H1 (cell line): ENCODE measurements around the gene FAM240A. TPM values are rescaled to one million over a fixed set of nuclear protein-coding genes. Genes with fewer than 3 reads are reported as not detected.

Source experiments
- CTCF ChIA-PET: fragments of 300-600 bp; sonication (Branson Sonifier 250); formaldehyde crosslinking; loops from one replicate; lab custom pipeline; 2021; ENCODE audit not compliant: partially characterized antibody; lab: Charles Lee
- POLR2A ChIA-PET: fragments of 300-600 bp; sonication (Branson Sonifier 250); formaldehyde crosslinking; loops from one replicate; lab custom pipeline; 2021; ENCODE audit warnings: inconsistent platforms; ENCODE audit not compliant: partially characterized antibody; lab: Charles Lee
- DNase-seq, 2 experiments: peaks; one replicate each; pipeline versions ENCODE4 v3.0.0 to v3.0.0-alpha.2; 2010 to 2022; ENCODE audit warnings: low spot score in 2 of 2, low read depth in 1 of 2, mixed read lengths in 1 of 2
- FAIRE-seq: peaks from 2 replicates; lab custom pipeline; 2011; peaks lifted over from hg19 to GRCh38; lab: Jason Lieb, UNC
- H2AFZ ChIP-seq: 2 replicates; pipeline ENCODE4 v1.8.1; 2012; ENCODE audit warnings: low read length, inconsistent platforms
- H2AK5ac ChIP-seq: 2 replicates; pipeline ENCODE4 v1.6.1; 2013; ENCODE audit warnings: low read depth, low read length
- H2BK120ac ChIP-seq: replicated peaks from 2 replicates; pipeline ENCODE3; 2013; ENCODE audit warnings: low read depth, low read length, inconsistent platforms
- H2BK12ac ChIP-seq: 2 replicates; pipeline ENCODE4 v1.6.1; 2013; ENCODE audit warnings: low read depth, low read length
- H2BK15ac ChIP-seq: 2 replicates; pipeline ENCODE4 v1.6.1; 2013; ENCODE audit warnings: low read length
- H2BK20ac ChIP-seq: 2 replicates; pipeline ENCODE4 v1.6.1; 2013; ENCODE audit warnings: low read length
- H2BK5ac ChIP-seq: 2 replicates; pipeline ENCODE4 v1.6.1; 2013; ENCODE audit warnings: low read depth, low read length
- H3K14ac ChIP-seq: 2 replicates; pipeline ENCODE4 v1.6.1; 2013; ENCODE audit warnings: inconsistent platforms; ENCODE audit not compliant: insufficient read length
- H3K18ac ChIP-seq: 2 replicates; pipeline ENCODE4 v1.6.1; 2013; ENCODE audit warnings: low read length; ENCODE audit errors: extremely low read depth
- H3K23ac ChIP-seq: 2 replicates; pipeline ENCODE4 v1.6.1; 2013; ENCODE audit warnings: inconsistent platforms; ENCODE audit not compliant: insufficient read length
- H3K23me2 ChIP-seq: 2 replicates; pipeline ENCODE4 v1.6.1; 2013; ENCODE audit warnings: low read depth, low read length
- H3K27ac ChIP-seq: 2 replicates; pipeline ENCODE4 v1.6.1; 2011; ENCODE audit warnings: low read depth, low read length, inconsistent platforms
- H3K27me3 ChIP-seq, 4 experiments: replicated peaks in 1 of 4; 1 replicate in 1 of 4; 2 replicates in 3 of 4; pipeline versions ENCODE4 v1.6.1 to v1.8.1; 2011 to 2013; ENCODE audit warnings: low read length in 3 of 4, mild to moderate bottlenecking in 3 of 4, inconsistent platforms in 2 of 4, mixed read lengths in 2 of 4, moderate library complexity in 1 of 4; ENCODE audit not compliant: control insufficient read depth in 3 of 4, insufficient read depth in 3 of 4; ENCODE audit errors: extremely low read depth in 1 of 4
- H3K36me3 ChIP-seq, 4 experiments: 2 replicates each; pipeline versions ENCODE4 v1.6.1 to v1.8.1; 2011 to 2013; ENCODE audit warnings: mild to moderate bottlenecking in 4 of 4, low read length in 3 of 4, moderate library complexity in 2 of 4, control low read depth in 1 of 4, inconsistent platforms in 1 of 4; ENCODE audit not compliant: insufficient read depth in 4 of 4, control insufficient read depth in 2 of 4
- H3K4ac ChIP-seq: replicated peaks from 2 replicates; pipeline ENCODE3; 2013; ENCODE audit warnings: low read length, low read depth, mixed read lengths, inconsistent platforms; ENCODE audit not compliant: insufficient read length
- H3K4me1 ChIP-seq, 4 experiments: replicated peaks in 1 of 4; 1 replicate in 1 of 4; 2 replicates in 3 of 4; pipeline versions ENCODE4 v1.6.1 to v1.8.1; 2011 to 2013; ENCODE audit warnings: low read length in 3 of 4, inconsistent platforms in 2 of 4, mixed read lengths in 1 of 4; ENCODE audit not compliant: insufficient read depth in 4 of 4, control insufficient read depth in 3 of 4
- H3K4me2 ChIP-seq, 2 experiments: 2 replicates each; pipeline versions ENCODE4 v1.6.1 to v1.8.1; 2011 to 2013; ENCODE audit warnings: low read depth in 2 of 2, low read length in 2 of 2, control low read depth in 1 of 2, inconsistent platforms in 1 of 2, mild to moderate bottlenecking in 1 of 2; ENCODE audit not compliant: insufficient read depth in 1 of 2
- H3K4me3 ChIP-seq, 4 experiments: fragments of 200-600, 300-600 bp in 1 of 4; sonication (generic), shearing (Covaris generic), sonication (Bioruptor Twin) in 1 of 4; 2 replicates each; pipeline versions ENCODE4 v1.5.1 to v1.8.1; 2011 to 2016; ENCODE audit warnings: low read length in 4 of 4, low read depth in 3 of 4, control low read depth in 2 of 4, inconsistent platforms in 2 of 4, mild to moderate bottlenecking in 2 of 4, mixed read lengths in 1 of 4, moderate library complexity in 1 of 4; ENCODE audit not compliant: insufficient read depth in 2 of 4; ENCODE audit errors: extremely low read depth in 1 of 4
- H3K56ac ChIP-seq: replicated peaks from 2 replicates; pipeline ENCODE3; 2013; ENCODE audit warnings: low read depth, mild to moderate bottlenecking, mixed read lengths, low read length, inconsistent platforms; ENCODE audit not compliant: insufficient read length
- H3K79me1 ChIP-seq: 2 replicates; pipeline ENCODE4 v1.6.1; 2013; ENCODE audit warnings: low read depth, low read length, control low read depth
- H3K79me2 ChIP-seq, 2 experiments: 2 replicates each; pipeline versions ENCODE4 v1.6.1 to v1.8.1; 2012 to 2013; ENCODE audit warnings: low read length in 2 of 2, mild to moderate bottlenecking in 2 of 2, inconsistent platforms in 1 of 2; ENCODE audit not compliant: insufficient read depth in 2 of 2, control insufficient read depth in 1 of 2
- H3K9ac ChIP-seq, 4 experiments: replicated peaks in 1 of 4; 1 replicate in 1 of 4; 2 replicates in 3 of 4; pipeline versions ENCODE4 v1.6.1 to v1.8.1; 2011 to 2013; ENCODE audit warnings: low read depth in 3 of 4, low read length in 3 of 4, control low read depth in 2 of 4, mild to moderate bottlenecking in 2 of 4, moderate library complexity in 2 of 4, inconsistent platforms in 1 of 4; ENCODE audit errors: extremely low read depth in 1 of 4
- H3K9me3 ChIP-seq, 2 experiments: 2 replicates each; pipeline versions ENCODE4 v1.6.1 to v1.8.1; 2012 to 2013; ENCODE audit warnings: mild to moderate bottlenecking in 2 of 2, moderate library complexity in 2 of 2, control low read depth in 1 of 2, inconsistent platforms in 1 of 2, low read depth in 1 of 2, low read length in 1 of 2, mixed read lengths in 1 of 2; ENCODE audit not compliant: insufficient read depth in 2 of 2
- H4K20me1 ChIP-seq, 2 experiments: replicated peaks in 1 of 2; 2 replicates each; pipeline versions ENCODE3 to v1.8.1; 2011 to 2013; ENCODE audit warnings: inconsistent platforms in 2 of 2, low read length in 2 of 2, mild to moderate bottlenecking in 1 of 2; ENCODE audit not compliant: insufficient read depth in 2 of 2, control insufficient read depth in 1 of 2
- H4K5ac ChIP-seq: 2 replicates; pipeline ENCODE4 v1.6.1; 2013; ENCODE audit warnings: low read length, low read depth, mixed read lengths, inconsistent platforms; ENCODE audit not compliant: insufficient read length
- H4K8ac ChIP-seq: 2 replicates; pipeline ENCODE4 v1.8.0; 2013; ENCODE audit warnings: mild to moderate bottlenecking, moderate library complexity, low read length, inconsistent platforms; ENCODE audit not compliant: insufficient read depth; ENCODE audit errors: extremely low read depth
- H4K91ac ChIP-seq: replicated peaks from 2 replicates; pipeline ENCODE3; 2013; ENCODE audit warnings: low read length, mixed read lengths, inconsistent platforms; ENCODE audit not compliant: insufficient read length
- FOSL1 ChIP-seq: IDR thresholded peaks from 2 replicates; pipeline ENCODE4 v1.6.1; 2011; ENCODE audit warnings: mild to moderate bottlenecking, low read depth, low read length, moderate library complexity; ENCODE audit not compliant: insufficient read depth
- RBBP5 ChIP-seq: IDR thresholded peaks from 2 replicates; pipeline ENCODE4 v1.7.1; 2012; ENCODE audit warnings: low read depth, mild to moderate bottlenecking, inconsistent platforms, low read length, moderate library complexity, borderline replicate concordance
- WGBS, 2 experiments: shearing (Covaris generic) in 1 of 2; methylation state at CpG; one replicate each; pipeline versions ENCODE4 v1.1.6 to v1.1.7; 2013 to 2015; ENCODE audit warnings: low lambda C conversion rate in 2 of 2, mixed read lengths in 2 of 2, inconsistent platforms in 1 of 2, low coverage in 1 of 2, missing lambda C conversion rate in 1 of 2; ENCODE audit not compliant: insufficient replicate concordance in 2 of 2, insufficient coverage in 1 of 2, insufficient read length in 1 of 2; ENCODE audit errors: extremely low coverage in 1 of 2, missing lambda C conversion rate in 1 of 2; 5-methylcytosine and 5-hydroxymethylcytosine counted together
- polyA plus RNA-seq, 7 experiments: library from polyadenylated mRNA; depleted of rRNA in 3 of 7; stranded (reverse) in 5 of 7; unstranded in 2 of 7; fragments of >200 nt in 5 of 7; fragments of 200-250 nt in 2 of 7; gene quantifications; 1 replicate in 5 of 7; 2 replicates in 1 of 7; 4 replicates in 1 of 7; pipeline versions ENCODE4 v1.2.1 to v1.2.3, GENCODE V29; 2011 to 2013; ENCODE audit warnings: missing spikeins in 2 of 7, mixed read lengths in 2 of 7
- total RNA-seq: library from RNA; stranded (reverse); fragmentation: NEBNext Ultra II Directional; extraction: Animal tissue kit (Norgen Biotek cat#: 25700); gene quantifications from 2 replicates; pipeline ENCODE4 v1.2.1, GENCODE V29; 2021

The FAM240A gene
- total and polyA plus RNA-seq, 2 of the 8 experiments (the other 6 are each of a cell fraction or from before 2014, with no cell fraction given) = 0.08 TPM; not detected in 1

DNA sequence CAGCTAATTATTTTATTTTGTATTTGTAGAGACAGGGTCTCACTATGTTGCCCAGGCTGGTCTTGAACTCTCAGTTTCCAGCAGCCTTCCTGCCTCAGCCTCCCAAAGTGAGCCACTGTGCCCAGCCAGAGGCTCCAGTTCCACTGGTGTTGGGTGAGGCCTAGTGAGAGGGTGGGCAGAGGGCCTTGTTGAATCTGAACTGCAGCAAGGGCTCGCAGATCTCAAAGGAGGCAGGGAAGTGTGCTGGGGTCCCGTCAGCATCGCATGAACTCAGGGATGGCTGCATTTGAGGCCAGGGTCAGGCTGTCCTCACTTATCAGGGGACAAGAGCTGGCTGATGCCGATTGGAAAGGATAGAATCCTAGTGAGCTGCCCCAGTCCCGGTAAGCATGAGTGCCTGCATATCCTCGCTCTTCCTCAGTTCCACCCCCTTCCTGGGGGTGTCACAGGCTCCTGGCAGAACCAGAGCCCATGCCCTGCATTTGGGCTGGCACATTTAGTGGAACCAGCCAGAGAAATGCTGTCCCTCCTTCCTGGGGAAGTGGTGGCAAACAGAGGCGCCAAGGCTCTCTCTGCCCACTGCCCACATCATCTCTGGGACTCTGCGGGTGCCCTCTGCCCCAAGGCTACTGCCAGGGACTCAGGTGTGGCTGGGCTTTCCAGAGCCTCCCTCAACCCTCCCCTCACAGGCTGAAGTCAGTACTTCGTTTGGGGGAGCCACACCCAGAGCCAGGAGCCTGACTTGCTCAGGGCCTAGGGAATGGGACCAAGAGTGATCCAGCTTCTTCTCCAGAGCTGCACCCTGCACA lies 57.1 kb downstream of the FAM240A start:
- ChIA-PET CTCF (interaction anchor here (0.5 to 4.3 kb wide), 7 partner anchors 13 to 240 kb away, joined by 3 to 21 read pairs (median 4); no protein-coding TSS in a partner anchor), POLR2A (no interaction called here)
- Histone ChIP-seq H3K9ac (no peak overlapping the region; a peak in 2 of 7 replicates), H2BK15ac (no peak overlapping the region), H3K9me3 (no peaks in the 10 kb centered on the region), H2BK20ac (peak overlapping the region; percentile 61; the same call in 1 of the 2 replicates), H4K91ac (no peak overlapping the region), H3K4ac (no peak overlapping the region), H3K4me3 (no peak overlapping the region), H3K36me3 (no peaks in the 10 kb centered on the region), H3K14ac (no peak overlapping the region), H3K23ac (no peak overlapping the region), H2BK5ac (no peak overlapping the region), H3K56ac (no peak overlapping the region), H3K4me1 (no peaks in the 10 kb centered on the region), H3K23me2 (no peaks in the 10 kb centered on the region), H3K27ac (no peak overlapping the region), H4K5ac (no peak overlapping the region), H2BK120ac (no peak overlapping the region), H2BK12ac (no peak overlapping the region), H2AFZ (no peak overlapping the region), H3K79me1 (no peaks in the 10 kb centered on the region), H3K18ac (no peak overlapping the region), H3K4me2 (no peak overlapping the region), H4K8ac (no peak overlapping the region), H2AK5ac (no peak overlapping the region), H3K79me2 (no peaks in the 10 kb centered on the region), H3K27me3 (no peaks in the 10 kb centered on the region; a peak in 1 of 7 replicates), H4K20me1 (no peaks in the 10 kb centered on the region)
- no peak for FAIRE-seq
- peak in 1 of 2 experiments; percentile 40 for DNase-seq
- 92% methylated on average over 9 of the region's 9 CpGs; no CpG with 5 or more reads in 1 of the 2 experiments for WGBS, 2 experiments
- TF ChIP-seq FOSL1 (no peak), RBBP5 (no peak)
